ENCODE measurements around the gene CD248.

DNA sequence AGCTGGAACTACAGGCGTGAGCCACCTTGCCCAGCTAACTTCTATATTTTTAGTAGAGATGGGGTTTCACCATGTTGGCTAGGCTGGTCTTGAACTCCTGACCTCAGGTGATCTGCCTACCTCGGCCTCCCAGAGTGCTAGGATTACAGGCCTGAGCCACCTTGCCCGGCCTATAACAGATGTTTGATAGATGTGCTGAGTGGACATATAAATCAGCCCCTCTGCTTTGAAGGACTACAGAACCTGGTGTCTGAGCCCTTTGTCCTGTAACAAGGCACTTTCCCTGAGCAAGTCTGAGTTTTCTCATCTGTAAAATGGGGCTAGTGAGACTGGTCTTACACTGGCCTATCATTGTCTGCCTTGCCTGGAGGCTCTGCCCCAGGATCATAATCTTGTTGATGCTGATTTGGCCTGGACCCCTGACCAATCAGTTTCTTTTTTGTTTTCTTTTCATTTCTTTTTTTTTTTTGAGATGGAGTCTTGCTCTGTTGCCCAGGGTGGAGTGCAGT, 12.4 kb upstream of the CD248 start:
- TF ChIP-seq, protein P1, sequence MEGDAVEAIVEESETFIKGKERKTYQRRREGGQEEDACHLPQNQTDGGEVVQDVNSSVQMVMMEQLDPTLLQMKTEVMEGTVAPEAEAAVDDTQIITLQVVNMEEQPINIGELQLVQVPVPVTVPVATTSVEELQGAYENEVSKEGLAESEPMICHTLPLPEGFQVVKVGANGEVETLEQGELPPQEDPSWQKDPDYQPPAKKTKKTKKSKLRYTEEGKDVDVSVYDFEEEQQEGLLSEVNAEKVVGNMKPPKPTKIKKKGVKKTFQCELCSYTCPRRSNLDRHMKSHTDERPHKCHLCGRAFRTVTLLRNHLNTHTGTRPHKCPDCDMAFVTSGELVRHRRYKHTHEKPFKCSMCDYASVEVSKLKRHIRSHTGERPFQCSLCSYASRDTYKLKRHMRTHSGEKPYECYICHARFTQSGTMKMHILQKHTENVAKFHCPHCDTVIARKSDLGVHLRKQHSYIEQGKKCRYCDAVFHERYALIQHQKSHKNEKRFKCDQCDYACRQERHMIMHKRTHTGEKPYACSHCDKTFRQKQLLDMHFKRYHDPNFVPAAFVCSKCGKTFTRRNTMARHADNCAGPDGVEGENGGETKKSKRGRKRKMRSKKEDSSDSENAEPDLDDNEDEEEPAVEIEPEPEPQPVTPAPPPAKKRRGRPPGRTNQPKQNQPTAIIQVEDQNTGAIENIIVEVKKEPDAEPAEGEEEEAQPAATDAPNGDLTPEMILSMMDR (IDR thresholded peaks at IDR 0.05; ENCODE audit: insufficient read depth, low read length, poor library complexity, severe bottlenecking): no peak
- no peak for TF ChIP-seq EZH2phosphoT487 (conservative IDR thresholded peaks at IDR 0.05; ENCODE audit: low read length)
